ENCODE results near the gene KIF1C. TPM values are rescaled to one million over a fixed set of nuclear protein-coding genes. Genes with fewer than 3 reads are reported as not detected.

KIF1C gene
- total RNA-seq, 1 experiment from 2014 or later = 121 TPM

Small RNAs within 50 kb of the gene (microRNA-seq; reads per million reads assigned to microRNA genes)
- gene MIR6864 (ENCODE audit: borderline number of aligned reads) (not detected), gene MIR6865 (ENCODE audit: borderline number of aligned reads) (not detected)

Other genes starting within 250 kb of the KIF1C start
- gene TM4SF5, start 226.1 kb upstream of the KIF1C start, total RNA-seq (2021; ENCODE audit: unreplicated experiment) = not detected
- 0.76 TPM for gene VMO1, start 211.6 kb upstream of the KIF1C start, total RNA-seq (2021; ENCODE audit: unreplicated experiment)
- not detected for gene GLTPD2, start 209.0 kb upstream of the KIF1C start, total RNA-seq (2021; ENCODE audit: unreplicated experiment)
- gene PSMB6, start 201.8 kb upstream of the KIF1C start, total RNA-seq (2021; ENCODE audit: unreplicated experiment) = 221 TPM
- gene PLD2, start 190.8 kb upstream of the KIF1C start, total RNA-seq (2021; ENCODE audit: unreplicated experiment) = 47.7 TPM
- 85.2 TPM for gene MINK1, start 164.6 kb upstream of the KIF1C start, total RNA-seq (2021; ENCODE audit: unreplicated experiment)
- gene C17orf107, start 98.4 kb upstream of the KIF1C start, total RNA-seq (2021; ENCODE audit: unreplicated experiment) = 1.7 TPM
- gene CHRNE, start 94.9 kb upstream of the KIF1C start, total RNA-seq (2021; ENCODE audit: unreplicated experiment) = 0.30 TPM
- not detected for gene GP1BA, start 65.7 kb upstream of the KIF1C start, total RNA-seq (2021; ENCODE audit: unreplicated experiment)
- gene SLC25A11, start 57.9 kb upstream of the KIF1C start, total RNA-seq (2021; ENCODE audit: unreplicated experiment) = 75.1 TPM
- 105 TPM for gene RNF167, start 57.7 kb upstream of the KIF1C start, total RNA-seq (2021; ENCODE audit: unreplicated experiment)
- 1,213 TPM for gene PFN1, start 49.4 kb upstream of the KIF1C start, total RNA-seq (2021; ENCODE audit: unreplicated experiment)
- 24.6 TPM for gene ENO3, start 46.8 kb upstream of the KIF1C start, total RNA-seq (2021; ENCODE audit: unreplicated experiment)
- 49.9 TPM for gene SPAG7, start 30.1 kb upstream of the KIF1C start, total RNA-seq (2021; ENCODE audit: unreplicated experiment)
- gene CAMTA2, start 10.3 kb upstream of the KIF1C start, total RNA-seq (2021; ENCODE audit: unreplicated experiment) = 37.8 TPM
- gene INCA1, start 428 bp upstream of the KIF1C start, total RNA-seq (2021; ENCODE audit: unreplicated experiment) = 0.74 TPM
- gene SLC52A1, start 37.5 kb downstream of the KIF1C start, total RNA-seq (2021; ENCODE audit: unreplicated experiment) = not detected
- 0.05 TPM for gene ZFP3, start 80.5 kb downstream of the KIF1C start, total RNA-seq (2021; ENCODE audit: unreplicated experiment)
- 11.1 TPM for gene ZNF232, start 113.9 kb downstream of the KIF1C start, total RNA-seq (2021; ENCODE audit: unreplicated experiment)
- gene USP6, start 118.1 kb downstream of the KIF1C start, total RNA-seq (2021; ENCODE audit: unreplicated experiment) = 0.10 TPM
- gene ZNF594, start 193.9 kb downstream of the KIF1C start, total RNA-seq (2021; ENCODE audit: unreplicated experiment) = 8.3 TPM
- not detected for gene SCIMP, start 236.9 kb downstream of the KIF1C start, total RNA-seq (2021; ENCODE audit: unreplicated experiment)